Smooth muscle cell (in vitro differentiated cells): ENCODE results near the gene RFESD. TPM values are rescaled to one million over a fixed set of nuclear protein-coding genes. Genes with fewer than 3 reads are reported as not detected.

ENCODE experiments used
- DNase-seq: peaks from one replicate; lab custom pipeline; 2025; ENCODE audit not compliant: unreplicated experiment; lab: John Stamatoyannopoulos, UW
- H2AFZ ChIP-seq: fragments of 200-600 bp; sonication (generic); 2 replicates; pipeline ENCODE4 v1.6.0; 2016; ENCODE audit warnings: antibody characterized with exemption, low read depth, mild to moderate bottlenecking
- H3F3A ChIP-seq: fragments of 200-600 bp; sonication (generic); 2 replicates; pipeline ENCODE4 v1.6.0; 2017; ENCODE audit warnings: antibody characterized with exemption, low read depth
- H3K27ac ChIP-seq: fragments of 200-600 bp; sonication (generic); 2 replicates; pipeline ENCODE4 v1.5.1; 2016; ENCODE audit warnings: low read depth, mild to moderate bottlenecking
- H3K27me3 ChIP-seq: fragments of 200-600 bp; sonication (generic); 2 replicates; pipeline ENCODE4 v1.6.1; 2016; ENCODE audit warnings: low read depth, mild to moderate bottlenecking
- H3K36me3 ChIP-seq: fragments of 200-600 bp; sonication (generic); 2 replicates; pipeline ENCODE4 v1.5.1; 2016; ENCODE audit warnings: low read depth
- H3K4me1 ChIP-seq: fragments of 200-600 bp; sonication (generic); 2 replicates; pipeline ENCODE4 v1.5.1; 2016; ENCODE audit warnings: low read depth
- H3K4me2 ChIP-seq: fragments of 200-600 bp; sonication (generic); 2 replicates; pipeline ENCODE4 v1.6.0; 2016; ENCODE audit warnings: mild to moderate bottlenecking
- H3K4me3 ChIP-seq: fragments of 200-600 bp; sonication (generic); 2 replicates; pipeline ENCODE4 v1.5.1; 2016; ENCODE audit warnings: mild to moderate bottlenecking
- H3K79me2 ChIP-seq: fragments of 200-600 bp; sonication (generic); 2 replicates; pipeline ENCODE4 v1.6.0; 2016; ENCODE audit warnings: low read depth, mild to moderate bottlenecking
- H3K9ac ChIP-seq: fragments of 200-600 bp; sonication (generic); 2 replicates; pipeline ENCODE4 v1.6.0; 2016; ENCODE audit warnings: low read depth
- H3K9me3 ChIP-seq: fragments of 200-600 bp; sonication (generic); replicated peaks from 2 replicates; pipeline ENCODE4 v1.5.1; 2016; ENCODE audit warnings: low read depth
- H4K20me1 ChIP-seq: fragments of 200-600 bp; sonication (generic); 2 replicates; pipeline ENCODE4 v1.6.0; 2016; ENCODE audit warnings: low read depth
- CTCF ChIP-seq: fragments of 200-600 bp; sonication (generic); IDR thresholded peaks from 2 replicates; pipeline ENCODE4 v1.5.1; 2017; ENCODE audit warnings: borderline replicate concordance, mild to moderate bottlenecking, antibody characterized with exemption; ENCODE audit not compliant: insufficient read depth, poor library complexity, severe bottlenecking
- WGBS: methylation state at CpG from one replicate; pipeline ENCODE4 v1.1.7; 2016; ENCODE audit warnings: low lambda C conversion rate; 5-methylcytosine and 5-hydroxymethylcytosine counted together
- polyA plus RNA-seq: library from polyadenylated mRNA; unstranded; fragments of >200 nt; fragmentation: Nextera tagmentation; extraction: Ambion mirVana; gene quantifications from 2 replicates; pipeline ENCODE4 v1.2.1, GENCODE V29; 2016
- total RNA-seq: library from RNA; depleted of rRNA; stranded (reverse); fragments of >200 nt; gene quantifications from 2 replicates; pipeline ENCODE4 v1.2.3, GENCODE V29; 2014

The RFESD gene
- total and polyA plus RNA-seq, 2 experiments from 2014 or later, result 3.6 to 6.8 TPM

DNA sequence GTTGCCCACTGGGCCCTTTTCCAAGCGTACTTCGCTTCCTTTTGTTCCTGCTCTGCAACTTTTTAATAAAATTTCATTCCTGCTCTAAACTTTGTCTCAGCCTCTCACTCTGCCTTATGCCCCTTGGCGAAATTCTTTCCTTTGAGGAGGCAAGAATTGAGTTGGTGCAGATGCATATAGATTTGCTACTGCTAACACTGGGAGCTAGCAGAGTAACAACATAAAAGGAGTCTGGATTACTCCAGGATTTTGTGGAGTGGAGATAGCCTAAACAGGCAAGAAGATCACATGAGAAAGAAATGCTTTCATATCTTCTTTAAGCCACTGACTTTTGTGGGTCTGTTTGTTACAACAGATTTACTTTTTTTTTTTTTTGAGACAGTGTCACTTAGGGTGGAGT, 12.9 kb upstream of the RFESD start:
- no peak for TF ChIP-seq CTCF
- Histone ChIP-seq H3K79me2 (no peaks in the 10 kb centered on the region), H3K4me2 (peak overlapping the region; percentile 7), H3K27ac (no peak overlapping the region), H3K9ac (no peak overlapping the region), H3K27me3 (no peaks in the 10 kb centered on the region), H2AFZ (no peak overlapping the region), H3K4me1 (no peaks in the 10 kb centered on the region), H3K4me3 (no peak overlapping the region), H3K36me3 (no peaks in the 10 kb centered on the region), H3K9me3 (no peaks in the 10 kb centered on the region), H4K20me1 (no peaks in the 10 kb centered on the region), H3F3A (no peaks in the 10 kb centered on the region)
- DNase-seq, result no peak
- 26% methylated on average over 3 of the region's 3 CpGs for WGBS

- H3K27me3 ChIP-seq, result no peaks in the 10 kb centered on the region
- DNase-seq, result no peak
- H3K27ac ChIP-seq, result no peak overlapping the region
- TF ChIP-seq CTCF, result no peak
- no peaks in the 10 kb centered on the region for H3F3A ChIP-seq
- no peaks in the 10 kb centered on the region for H3K4me1 ChIP-seq
- no peak overlapping the region for H3K4me3 ChIP-seq
- H4K20me1 ChIP-seq, result no peaks in the 10 kb centered on the region
- H3K4me2 ChIP-seq, result peak overlapping the region; percentile 7
- WGBS, result 71% methylated on average over 3 of the region's 3 CpGs
- H3K9ac ChIP-seq, result no peak overlapping the region
- H3K36me3 ChIP-seq, result no peaks in the 10 kb centered on the region
- no peak overlapping the region for H2AFZ ChIP-seq
- H3K9me3 ChIP-seq, result no peaks in the 10 kb centered on the region
- H3K79me2 ChIP-seq, result no peaks in the 10 kb centered on the region
Observed at GRCh38 chr5:95634081-95634480, 12.5 kb upstream of the RFESD start.

- Histone ChIP-seq H3K27me3 (no peaks in the 10 kb centered on the region), H3K9ac (no peak overlapping the region), H3K9me3 (no peaks in the 10 kb centered on the region), H3K27ac (no peak overlapping the region), H4K20me1 (no peaks in the 10 kb centered on the region), H3K36me3 (no peaks in the 10 kb centered on the region), H2AFZ (no peak overlapping the region), H3K79me2 (no peaks in the 10 kb centered on the region), H3K4me2 (no peak overlapping the region), H3K4me1 (no peaks in the 10 kb centered on the region), H3F3A (no peaks in the 10 kb centered on the region), H3K4me3 (no peak overlapping the region)
- DNase-seq, result no peak
- TF ChIP-seq CTCF, result no peak
- WGBS, result 83% methylated on average over 3 of the region's 3 CpGs
Observed at GRCh38 chr5:95638632-95639031, 7.9 kb upstream of the RFESD start.

GRCh38 chr5:95641741-95642220, 4.8 kb upstream of the RFESD start:
- Histone ChIP-seq H4K20me1 (no peaks in the 10 kb centered on the region), H3K9ac (no peak overlapping the region), H3K4me3 (no peak overlapping the region), H3K36me3 (no peaks in the 10 kb centered on the region), H3F3A (peaks cover 14% of the 10 kb centered on the region), H3K27me3 (no peaks in the 10 kb centered on the region), H3K4me2 (no peak overlapping the region), H2AFZ (no peak overlapping the region), H3K4me1 (no peaks in the 10 kb centered on the region), H3K79me2 (no peaks in the 10 kb centered on the region), H3K27ac (no peak overlapping the region), H3K9me3 (no peaks in the 10 kb centered on the region)
- DNase-seq, result no peak
- WGBS, result 91% methylated on average over 5 of the region's 5 CpGs
- TF ChIP-seq CTCF, result no peak
